ENCODE data around the gene ALDH7A1.
"Not testable (repeated sequence)": the region's sequence is repeated elsewhere in the genome, so short reads cannot be mapped to it uniquely, and the experiment has no call there.

Gene ALDH7A1

DNA sequence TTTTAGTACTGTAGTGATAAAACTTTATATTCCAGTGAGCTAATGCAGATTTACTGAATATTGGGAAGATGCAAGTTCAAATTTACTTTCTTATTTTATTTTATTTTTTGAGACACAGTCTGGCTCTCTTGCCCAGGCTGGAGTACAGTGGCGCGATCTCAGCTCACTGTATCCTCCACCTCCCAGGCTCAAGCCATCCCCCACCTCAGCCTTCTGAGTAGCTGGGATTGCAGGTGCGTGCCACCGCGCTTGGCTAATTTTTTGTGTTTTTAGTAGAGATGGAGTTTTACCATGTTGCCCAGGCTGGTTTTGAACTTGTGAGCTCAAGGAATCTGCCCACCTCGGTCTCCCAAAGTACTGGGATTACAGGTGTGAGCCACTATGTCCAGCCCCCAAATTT lies 15.6 kb upstream of the ALDH7A1 start:
- TF ChIP-seq, protein P1, sequence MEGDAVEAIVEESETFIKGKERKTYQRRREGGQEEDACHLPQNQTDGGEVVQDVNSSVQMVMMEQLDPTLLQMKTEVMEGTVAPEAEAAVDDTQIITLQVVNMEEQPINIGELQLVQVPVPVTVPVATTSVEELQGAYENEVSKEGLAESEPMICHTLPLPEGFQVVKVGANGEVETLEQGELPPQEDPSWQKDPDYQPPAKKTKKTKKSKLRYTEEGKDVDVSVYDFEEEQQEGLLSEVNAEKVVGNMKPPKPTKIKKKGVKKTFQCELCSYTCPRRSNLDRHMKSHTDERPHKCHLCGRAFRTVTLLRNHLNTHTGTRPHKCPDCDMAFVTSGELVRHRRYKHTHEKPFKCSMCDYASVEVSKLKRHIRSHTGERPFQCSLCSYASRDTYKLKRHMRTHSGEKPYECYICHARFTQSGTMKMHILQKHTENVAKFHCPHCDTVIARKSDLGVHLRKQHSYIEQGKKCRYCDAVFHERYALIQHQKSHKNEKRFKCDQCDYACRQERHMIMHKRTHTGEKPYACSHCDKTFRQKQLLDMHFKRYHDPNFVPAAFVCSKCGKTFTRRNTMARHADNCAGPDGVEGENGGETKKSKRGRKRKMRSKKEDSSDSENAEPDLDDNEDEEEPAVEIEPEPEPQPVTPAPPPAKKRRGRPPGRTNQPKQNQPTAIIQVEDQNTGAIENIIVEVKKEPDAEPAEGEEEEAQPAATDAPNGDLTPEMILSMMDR (IDR thresholded peaks at IDR 0.05; ENCODE audit: control extremely low read depth, extremely low read depth, low read depth, missing control alignments) = no peak
- ChIA-PET CTCF (interaction anchor here (1.2 to 4.1 kb wide), 3 partner anchors 9 to 419 kb away, joined by 3 to 26 read pairs (median 3); partner anchors contain the start of genes ALDH7A1 and PHAX), POLR2A (interaction anchor here (0.7 kb wide), 1 partner anchor 188 kb away, joined by 4 read pairs; no protein-coding TSS in a partner anchor)
- DNase-seq (ENCODE audit: extremely low spot score) = no peak

DNA sequence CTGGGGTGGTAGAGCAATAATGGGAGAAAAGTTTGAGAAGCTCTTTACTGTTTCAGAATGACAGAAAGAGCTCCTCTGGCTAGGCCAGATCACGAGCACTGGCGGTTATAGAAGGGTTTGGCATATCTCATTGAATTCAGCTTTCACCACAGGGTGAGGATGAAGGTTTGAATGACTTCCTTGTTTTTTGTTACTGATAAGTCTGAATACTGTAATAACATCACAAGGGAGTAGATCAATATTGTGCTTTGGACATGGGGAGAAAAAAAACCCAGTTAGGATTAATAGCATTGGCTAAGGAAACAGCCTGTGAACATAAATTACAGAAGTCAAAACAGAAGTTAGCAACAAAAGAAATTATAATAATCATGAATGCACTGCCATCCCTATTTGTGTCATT lies 15.1 kb upstream of the ALDH7A1 start:
- CTCF ChIA-PET = interaction anchor here (1.2 to 4.1 kb wide), 3 partner anchors 9 to 419 kb away, joined by 3 to 26 read pairs (median 3); partner anchors contain the start of genes ALDH7A1 and PHAX
- POLR2A ChIA-PET = interaction anchor here (0.7 kb wide), 1 partner anchor 187 kb away, joined by 4 read pairs; no protein-coding TSS in a partner anchor
- TF ChIP-seq, protein P1 (IDR thresholded peaks at IDR 0.05; ENCODE audit: control extremely low read depth, extremely low read depth, low read depth, missing control alignments) = no peak
- no peak for DNase-seq (ENCODE audit: extremely low spot score)

DNA sequence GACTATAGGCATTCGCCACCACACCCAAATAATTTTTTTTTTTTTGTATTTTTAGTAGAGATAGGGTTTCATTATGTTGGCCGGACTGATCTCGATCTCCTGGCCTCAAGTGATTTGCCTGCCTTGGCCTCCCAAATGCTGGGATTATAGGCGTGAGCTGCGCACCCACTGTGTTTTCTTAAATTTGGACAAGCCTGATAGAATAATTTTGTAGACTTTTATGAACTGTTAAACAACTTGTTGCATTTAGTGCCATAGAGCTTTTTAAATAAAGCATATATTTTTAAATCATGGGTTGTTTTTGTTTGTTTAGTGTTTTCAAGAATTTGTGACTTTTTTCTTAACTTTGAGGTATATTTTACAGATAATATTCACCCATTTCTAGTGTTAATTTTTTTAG lies 10.5 kb upstream of the ALDH7A1 start:
- TF ChIP-seq, protein P1 (IDR thresholded peaks at IDR 0.05; ENCODE audit: control extremely low read depth, extremely low read depth, low read depth, missing control alignments) = no peak
- CTCF ChIA-PET = interaction anchor here (1.2 to 1.4 kb wide), 2 partner anchors 11 to 266 kb away, joined by 3 to 4 read pairs; partner anchors contain the start of gene ALDH7A1
- no peak for DNase-seq (ENCODE audit: extremely low spot score)
- POLR2A ChIA-PET = interaction anchor here (0.6 kb wide), 1 partner anchor 173 kb away, joined by 4 read pairs; no protein-coding TSS in a partner anchor

DNA sequence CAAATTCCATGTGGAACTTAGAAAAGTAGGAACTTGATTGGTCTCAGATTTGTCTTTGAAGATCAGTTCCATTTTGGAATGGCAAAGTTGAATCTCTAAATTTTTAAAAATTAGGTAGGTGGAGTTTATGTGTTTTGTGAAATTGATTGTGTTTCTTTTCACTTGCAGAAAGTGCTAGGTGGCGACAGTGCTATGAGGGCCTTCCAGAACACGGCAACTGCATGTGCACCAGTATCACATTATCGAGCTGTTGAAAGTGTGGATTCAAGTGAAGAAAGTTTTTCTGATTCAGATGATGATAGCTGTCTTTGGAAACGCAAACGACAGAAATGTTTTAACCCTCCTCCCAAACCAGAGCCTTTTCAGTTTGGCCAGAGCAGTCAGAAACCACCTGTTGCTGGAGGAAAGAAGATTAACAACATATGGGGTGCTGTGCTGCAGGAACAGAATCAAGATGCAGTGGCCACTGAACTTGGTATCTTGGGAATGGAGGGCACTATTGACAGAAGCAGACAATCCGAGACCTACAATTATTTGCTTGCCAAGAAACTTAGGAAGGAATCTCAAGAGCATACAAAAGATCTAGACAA lies 8.5 kb upstream of the ALDH7A1 start:
- no peak for DNase-seq (ENCODE audit: extremely low spot score)
- ChIA-PET CTCF (interaction anchor here (1.4 to 1.9 kb wide), 3 partner anchors 11 to 64 kb away, joined by 3 to 6 read pairs (median 3); no protein-coding TSS in a partner anchor), POLR2A (no interaction called here)
- TF ChIP-seq, protein P1 (IDR thresholded peaks at IDR 0.05; ENCODE audit: control extremely low read depth, extremely low read depth, low read depth, missing control alignments) = no peak

DNA sequence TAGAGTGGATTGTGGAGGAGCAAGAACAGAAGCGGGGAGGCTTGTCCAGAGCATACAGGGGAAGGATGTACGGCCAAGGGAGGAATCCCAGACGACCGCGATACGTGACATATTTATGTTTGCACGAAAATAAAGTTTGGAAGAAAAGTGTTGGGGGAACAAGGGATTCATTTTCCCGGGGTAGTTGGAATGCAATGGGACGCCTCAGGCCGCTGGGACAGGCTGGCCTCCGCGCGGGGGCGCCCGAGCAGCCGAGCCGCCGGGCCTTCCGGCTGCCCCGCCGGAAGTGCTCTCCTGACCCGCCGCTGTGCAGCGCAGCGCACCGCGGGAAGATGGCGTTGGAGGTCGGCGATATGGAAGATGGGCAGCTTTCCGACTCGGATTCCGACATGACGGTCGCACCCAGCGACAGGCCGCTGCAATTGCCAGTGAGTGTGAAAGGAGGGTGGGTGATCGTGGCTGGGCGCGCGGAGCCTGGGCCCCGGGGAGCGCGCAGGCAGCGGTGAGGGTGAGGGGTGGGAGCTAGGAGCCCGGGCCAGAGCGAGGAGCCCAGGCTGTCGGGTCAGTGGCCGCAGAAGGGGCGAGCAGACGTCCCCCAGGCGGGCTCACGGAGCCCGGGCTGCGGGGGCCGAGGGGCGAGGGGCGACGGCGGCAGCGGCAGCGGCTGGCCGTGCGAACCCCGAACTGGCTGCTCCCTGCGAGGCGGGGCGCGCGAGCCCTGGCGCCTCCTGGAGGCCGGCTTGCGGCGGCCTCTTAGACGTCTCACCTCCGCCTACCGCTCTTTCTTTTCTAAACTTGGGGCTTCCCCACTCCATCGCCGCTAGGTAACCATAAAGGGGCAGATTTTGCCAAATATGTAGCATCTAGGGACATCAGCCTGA lies 5.9 kb upstream of the ALDH7A1 start, which contains the start of gene PHAX:
PHAX (plus strand) TSS at position 317 of the 881 bp plus-strand sequence; CDS start at position 333, 16 bp downstream.
- peak; percentile 91 for DNase-seq (ENCODE audit: extremely low spot score)
- CTCF ChIA-PET = interaction anchor here (0.6 to 2.4 kb wide), 33 partner anchors 9 to 964 kb away, joined by 3 to 26 read pairs (median 4); no protein-coding TSS in a partner anchor
- TF ChIP-seq, protein P1 (IDR thresholded peaks at IDR 0.05; ENCODE audit: control extremely low read depth, extremely low read depth, low read depth, missing control alignments) = peak; percentile 84

DNA sequence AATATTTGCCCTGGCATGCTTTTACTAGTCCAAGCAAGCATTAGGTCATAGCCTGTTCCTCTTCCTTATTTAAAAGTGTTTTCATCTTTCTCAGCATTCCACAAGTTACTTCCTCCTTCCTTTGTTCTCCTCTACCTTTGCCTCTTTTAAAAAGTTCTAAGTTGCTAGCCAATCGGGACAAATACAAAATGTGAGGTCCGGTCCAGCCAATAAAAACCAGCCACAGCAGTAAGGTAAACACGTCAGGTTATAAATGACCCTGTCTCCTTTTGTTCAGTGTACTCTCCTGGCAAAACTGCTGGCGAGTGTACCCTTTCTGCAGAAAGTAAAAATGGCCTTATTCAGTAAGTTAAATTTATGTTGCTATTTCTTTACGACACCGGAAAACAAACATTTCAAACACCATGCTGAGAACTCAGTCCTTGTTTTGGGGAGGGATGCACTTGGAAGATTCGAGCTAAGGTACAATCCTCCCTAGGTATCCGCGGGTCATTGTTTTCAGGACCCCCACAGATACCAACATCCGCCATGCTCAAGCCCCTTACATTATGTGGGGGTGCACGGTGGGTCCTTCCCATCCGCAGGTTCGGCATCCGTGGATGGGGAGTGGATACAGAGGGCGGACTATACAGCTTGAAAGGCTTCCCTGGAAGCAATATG lies 5.1 kb upstream of the ALDH7A1 start:
- POLR2A ChIA-PET; DNase-seq (ENCODE audit: extremely low spot score): not testable (repeated sequence)
- CTCF ChIA-PET = interaction anchor here (0.6 to 2.4 kb wide), 24 partner anchors 8 to 964 kb away, joined by 3 to 26 read pairs (median 4); no protein-coding TSS in a partner anchor

More for the DNA sequence above, 5.9 kb upstream of the ALDH7A1 start, which contains the start of gene PHAX:
- POLR2A ChIA-PET = no interaction called here

Measured in GM10248 (cell line).